ENCODE measurements around the gene CDKN3.
"Not testable (repeated sequence)": the region's sequence is repeated elsewhere in the genome, so short reads cannot be mapped to it uniquely, and the experiment has no call there.

Gene CDKN3

GRCh38 chr14:54440873-54441868 lies 44.4 kb downstream of the CDKN3 start, which contains the start of gene CNIH1:
TSS of gene CNIH1 (minus strand) at chr14:54441374. CDS start at chr14:54441327, 47 bp downstream.
- TF ChIP-seq CTCF (IDR thresholded peaks at IDR 0.05; ENCODE audit: extremely low read depth, missing control alignments) = peak; percentile 94
- DNase-seq (ENCODE audit: low spot score) = peak; percentile 98

GRCh38 chr14:54442961-54443360 lies 46.2 kb downstream of the CDKN3 start:
- not testable (repeated sequence) for DNase-seq (ENCODE audit: low spot score)

- no peak for TF ChIP-seq CTCF (IDR thresholded peaks at IDR 0.05; ENCODE audit: extremely low read depth, missing control alignments)
- no peak for DNase-seq (ENCODE audit: low spot score)
Measured at GRCh38 chr14:54443981-54444380, 47.2 kb downstream of the CDKN3 start.

DNA sequence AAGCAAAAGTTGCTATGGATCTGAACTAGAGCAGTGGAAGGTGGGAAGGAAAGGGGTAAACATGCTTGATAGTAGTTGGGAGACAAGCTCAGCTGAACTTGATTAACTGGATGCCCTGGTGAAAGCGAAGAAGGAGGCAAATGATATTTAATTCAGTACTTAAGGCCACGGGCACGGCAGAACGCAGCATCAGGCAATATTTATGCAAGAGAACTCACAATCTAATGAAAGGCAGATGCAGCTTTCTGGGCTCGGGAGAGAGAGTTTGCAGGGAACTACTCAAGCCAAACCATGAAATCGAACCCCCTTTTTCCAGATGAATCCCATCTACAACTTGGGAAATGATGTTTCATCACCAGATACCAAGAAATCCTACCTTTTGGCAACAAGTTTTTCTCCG lies 47.9 kb downstream of the CDKN3 start:
- TF ChIP-seq CTCF (IDR thresholded peaks at IDR 0.05; ENCODE audit: extremely low read depth, missing control alignments) = no peak
- no peak for DNase-seq (ENCODE audit: low spot score)

- TF ChIP-seq CTCF (IDR thresholded peaks at IDR 0.05; ENCODE audit: extremely low read depth, missing control alignments) = no peak
- DNase-seq (ENCODE audit: low spot score) = no peak
Measured at GRCh38 chr14:54446161-54446693, 49.4 kb downstream of the CDKN3 start.

GRCh38 chr14:54447231-54447692 lies 50.5 kb downstream of the CDKN3 start:
- no peak for TF ChIP-seq CTCF (IDR thresholded peaks at IDR 0.05; ENCODE audit: extremely low read depth, missing control alignments)
- DNase-seq (ENCODE audit: low spot score) = no peak

GRCh38 chr14:54450535-54450934 lies 53.7 kb downstream of the CDKN3 start:
- TF ChIP-seq CTCF (IDR thresholded peaks at IDR 0.05; ENCODE audit: extremely low read depth, missing control alignments) = no peak
- peak; percentile 51 for DNase-seq (ENCODE audit: low spot score)
